ENCODE results near the gene ABHD8.
A peak's percentile ranks its signal among the peaks of the same experiment; 100 is the strongest.

The ABHD8 gene

GRCh38 chr19:17321655-17322489 lies 18.6 kb upstream of the ABHD8 start:
- no peak for DNase-seq (ENCODE audit: low read depth)

- DNase-seq (ENCODE audit: low read depth), result no peak
Observed at GRCh38 chr19:17320435-17320834, 17.2 kb upstream of the ABHD8 start.

GRCh38 chr19:17319473-17320238 lies 16.4 kb upstream of the ABHD8 start:
- DNase-seq (ENCODE audit: low read depth), result no peak

- DNase-seq (ENCODE audit: low read depth), result no peak
Observed at GRCh38 chr19:17318966-17319365, 15.7 kb upstream of the ABHD8 start.

GRCh38 chr19:17314007-17314593 lies 10.9 kb upstream of the ABHD8 start:
- DNase-seq (ENCODE audit: low read depth), result no peak

- no peak for DNase-seq (ENCODE audit: low read depth)
Observed at GRCh38 chr19:17312189-17313113, 9.2 kb upstream of the ABHD8 start.

- no peak for DNase-seq (ENCODE audit: low read depth)
Observed at GRCh38 chr19:17311455-17312188, 8.4 kb upstream of the ABHD8 start.

GRCh38 chr19:17309965-17310461 lies 6.8 kb upstream of the ABHD8 start:
- DNase-seq (ENCODE audit: low read depth), result no peak

GRCh38 chr19:17309198-17309964 lies 6.2 kb upstream of the ABHD8 start, which contains the start of gene DDA1:
Gene DDA1, plus strand, starts transcription at chr19:17309563. Its CDS starts 92 bp downstream, at chr19:17309655.
- DNase-seq (ENCODE audit: low read depth), result peak; percentile 78

GRCh38 chr19:17307876-17308377 lies 4.7 kb upstream of the ABHD8 start:
- DNase-seq (ENCODE audit: low read depth), result no peak

- no peak for DNase-seq (ENCODE audit: low read depth)
Observed at GRCh38 chr19:17306285-17306714, 3.1 kb upstream of the ABHD8 start.

GRCh38 chr19:17305517-17306284 lies 2.5 kb upstream of the ABHD8 start, which contains the start of gene MRPL34:
Gene MRPL34, plus strand, starts transcription at chr19:17305872. Its CDS starts 21 bp downstream, at chr19:17305893.
- DNase-seq (ENCODE audit: low read depth), result peak; percentile 74

GRCh38 chr19:17305216-17305516 lies 1.9 kb upstream of the ABHD8 start:
- no peak for DNase-seq (ENCODE audit: low read depth)

- no peak for DNase-seq (ENCODE audit: low read depth)
Observed at GRCh38 chr19:17304386-17305215, 1.4 kb upstream of the ABHD8 start.

- DNase-seq (ENCODE audit: low read depth), result no peak
Observed at GRCh38 chr19:17303940-17304267, 679 bp upstream of the ABHD8 start.

- DNase-seq (ENCODE audit: low read depth), result no peak
Observed at GRCh38 chr19:17302391-17303166, 646 bp downstream of the ABHD8 start.

GRCh38 chr19:17300992-17301619 lies 2.1 kb downstream of the ABHD8 start:
- no peak for DNase-seq (ENCODE audit: low read depth)

Measured in stimulated activated CD8-positive, alpha-beta memory T cell treated with anti-CD3 and anti-CD28 coated beads, Interleukin-15, amount 100 ng/mL, for 24 hours (primary cell).